Natural killer cell (primary cell): ENCODE results near the gene GRAMD4. TPM values are rescaled to one million over a fixed set of nuclear protein-coding genes. Genes with fewer than 3 reads are reported as not detected.
A peak's percentile ranks its signal among the peaks of the same experiment; 100 is the strongest.

Source experiments
- ATAC-seq, 3 donors: fragments of 150-1000 bp in 2 of 3; fragments of 200-7000 bp in 1 of 3; cut with Tn5 transposase; 1 replicate in 1 of 3; 2 replicates in 2 of 3; pipeline ENCODE4 v1.10.0; 2021; ENCODE audit warnings: mild to moderate bottlenecking in 2 of 3, moderate library complexity in 2 of 3
- DNase-seq, 2 donors: peaks; one replicate each; pipeline versions ENCODE4 v3.0.0 to v3.0.0-alpha.2; 2013 to 2021; ENCODE audit warnings: mixed read lengths in 1 of 2
- H3K27ac ChIP-seq: one replicate; pipeline ENCODE4 v1.5.1; 2013; ENCODE audit warnings: mild to moderate bottlenecking, low read length
- H3K27me3 ChIP-seq: one replicate; pipeline ENCODE4 v1.6.1; 2013; ENCODE audit warnings: low read length; ENCODE audit not compliant: control insufficient read depth, insufficient read depth
- H3K36me3 ChIP-seq: one replicate; pipeline ENCODE4 v1.6.1; 2013; ENCODE audit warnings: low read length; ENCODE audit not compliant: control insufficient read depth, insufficient read depth
- H3K4me1 ChIP-seq: one replicate; pipeline ENCODE4 v1.6.1; 2013; ENCODE audit warnings: low read length; ENCODE audit not compliant: control insufficient read depth, insufficient read depth
- H3K4me3 ChIP-seq: one replicate; pipeline ENCODE4 v1.5.1; 2013; ENCODE audit warnings: low read length
- H3K9me3 ChIP-seq: one replicate; pipeline ENCODE4 v1.6.1; 2013; ENCODE audit warnings: low read length; ENCODE audit not compliant: control insufficient read depth, insufficient read depth
- H3K27ac Mint-ChIP-seq, 2 donors: one replicate each; pipeline ENCODE4 v1.8.0; 2022; ENCODE audit warnings: mild to moderate bottlenecking in 2 of 2, mixed read lengths in 2 of 2, moderate library complexity in 1 of 2
- H3K27me3 Mint-ChIP-seq, 2 donors: one replicate each; pipeline ENCODE4 v1.8.0; 2022; ENCODE audit warnings: low read depth in 2 of 2, mixed read lengths in 2 of 2
- H3K36me3 Mint-ChIP-seq: one replicate; pipeline ENCODE4 v1.8.0; 2022; ENCODE audit warnings: mixed read lengths
- H3K4me1 Mint-ChIP-seq, 2 donors: one replicate each; pipeline ENCODE4 v1.8.0; 2022; ENCODE audit warnings: mixed read lengths in 2 of 2
- H3K4me3 Mint-ChIP-seq: one replicate; pipeline ENCODE4 v1.8.0; 2022; ENCODE audit warnings: mild to moderate bottlenecking, moderate library complexity, mixed read lengths
- H3K9me3 Mint-ChIP-seq, 2 donors: one replicate each; pipeline ENCODE4 v1.8.0; 2022; ENCODE audit warnings: mixed read lengths in 2 of 2
- CTCF ChIP-seq: fragments of 200-600 bp; IDR thresholded peaks from one replicate; pipeline ENCODE4 v1.8.0; 2022; ENCODE audit warnings: antibody characterized with exemption
- WGBS: methylation state at CpG from one replicate; pipeline ENCODE4 v1.1.7; 2013; ENCODE audit warnings: missing lambda C conversion rate; ENCODE audit not compliant: insufficient coverage; 5-methylcytosine and 5-hydroxymethylcytosine counted together
- intact Hi-C: fragments of 100-400 bp; cut with micrococcal nuclease; formaldehyde crosslinking; loops from one replicate; pipeline ENCODE4 v1.14.2; 2022
- total RNA-seq, 4 donors: library from RNA; stranded (reverse); fragments of 120-200 nt in 1 of 4; gene quantifications; one replicate each; pipeline versions ENCODE4 v1.2.3 to v1.2.4, GENCODE V29; 2013 to 2022

GRAMD4 gene
- total RNA-seq, 3 donors from 2014 or later (not counting 1 experiment from before 2014, with no cell fraction given), result 30.0 to 78.5 (median 41.6) TPM

DNA sequence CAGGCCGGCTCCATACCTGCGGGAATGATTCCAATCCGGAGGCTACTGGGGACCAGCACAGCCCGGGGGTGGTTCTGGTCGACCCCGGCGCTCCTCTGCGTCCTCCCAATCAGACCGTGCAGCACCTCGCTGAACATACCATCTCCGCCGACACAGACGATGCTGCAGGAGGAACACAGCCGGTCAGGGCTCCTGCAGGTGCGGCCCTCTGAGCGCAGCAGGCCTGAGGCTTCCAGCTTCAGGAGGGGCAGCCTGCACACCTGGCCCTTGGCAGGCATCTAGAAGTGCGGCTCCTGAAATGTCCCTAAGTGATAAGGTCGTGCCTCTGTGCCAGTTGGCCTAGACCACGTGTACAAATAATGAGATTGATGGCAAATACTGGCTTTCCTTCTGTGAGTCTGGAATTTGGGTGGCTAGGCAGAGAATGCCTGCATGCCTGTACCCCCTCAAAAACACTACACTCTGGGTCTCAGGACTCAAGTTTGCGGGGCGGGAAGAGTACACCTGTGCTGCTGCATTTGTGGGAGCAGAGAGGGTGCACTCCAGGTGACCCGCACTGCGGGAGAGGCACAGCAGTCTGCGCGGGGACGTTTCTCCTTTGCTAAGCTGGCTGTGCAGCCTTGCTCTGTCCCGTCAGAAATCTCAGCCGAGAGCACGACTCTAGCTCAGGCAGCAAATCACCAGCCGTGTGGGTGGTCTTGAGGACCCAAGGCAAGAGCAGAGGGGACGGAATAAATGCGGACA is 87.8 kb downstream of the GRAMD4 start:
- DNase-seq (no peak), ATAC-seq (no peak)
- TF ChIP-seq CTCF, result no peak
- peak overlapping the region in 1 of 2 donors; percentile 27 for H3K27ac Mint-ChIP-seq
- H3K9me3 Mint-ChIP-seq, result no peaks in the 10 kb centered on the region
- no peaks in the 10 kb centered on the region for H3K4me1 Mint-ChIP-seq
- intact Hi-C loops, result no loop called here
- Histone ChIP-seq H3K4me1 (no peaks in the 10 kb centered on the region), H3K9me3 (no peaks in the 10 kb centered on the region), H3K27ac (no peak overlapping the region), H3K4me3 (no peak overlapping the region), H3K36me3 (peaks cover 71% of the 10 kb centered on the region), H3K27me3 (no peaks in the 10 kb centered on the region)
- no peaks in the 10 kb centered on the region for H3K27me3 Mint-ChIP-seq
- no peak overlapping the region for H3K4me3 Mint-ChIP-seq
- 96% methylated on average over 32 of the region's 32 CpGs for WGBS
- peaks cover 8% of the 10 kb centered on the region for H3K36me3 Mint-ChIP-seq

GRCh38 chr22:46708766-46709330 is 88.7 kb downstream of the GRAMD4 start:
- peak overlapping the region in 1 of 2 donors; percentile 27 for H3K27ac Mint-ChIP-seq
- intact Hi-C loops, result no loop called here
- WGBS, result 91% methylated on average over 17 of the region's 17 CpGs

GRCh38 chr22:46710806-46711205 is 90.6 kb downstream of the GRAMD4 start:
- 98% methylated on average over 11 of the region's 11 CpGs for WGBS
- Mint-ChIP-seq H3K27ac (no peak overlapping the region), H3K36me3 (peaks cover 8% of the 10 kb centered on the region), H3K4me1 (no peaks in the 10 kb centered on the region), H3K4me3 (no peak overlapping the region), H3K27me3 (no peaks in the 10 kb centered on the region), H3K9me3 (no peaks in the 10 kb centered on the region)
- no peak for TF ChIP-seq CTCF
- Histone ChIP-seq H3K4me3 (no peak overlapping the region), H3K9me3 (no peaks in the 10 kb centered on the region), H3K4me1 (no peaks in the 10 kb centered on the region), H3K27me3 (no peaks in the 10 kb centered on the region), H3K27ac (no peak overlapping the region), H3K36me3 (peaks cover 78% of the 10 kb centered on the region)
- DNase-seq, result no peak
- ATAC-seq, result no peak
- intact Hi-C loops, result no loop called here

More at GRCh38 chr22:46708766-46709330, 88.7 kb downstream of the GRAMD4 start:
- H3K27me3 ChIP-seq, result no peaks in the 10 kb centered on the region
- ATAC-seq, result no peak
- no peaks in the 10 kb centered on the region for H3K4me1 ChIP-seq
- H3K36me3 ChIP-seq, result peaks cover 70% of the 10 kb centered on the region
- no peaks in the 10 kb centered on the region for H3K9me3 ChIP-seq
- no peak for TF ChIP-seq CTCF
- H3K4me1 Mint-ChIP-seq, result no peaks in the 10 kb centered on the region
- no peak overlapping the region for H3K27ac ChIP-seq
- no peaks in the 10 kb centered on the region for H3K27me3 Mint-ChIP-seq
- no peak overlapping the region for H3K4me3 Mint-ChIP-seq
- no peaks in the 10 kb centered on the region for H3K9me3 Mint-ChIP-seq
- no peak overlapping the region for H3K4me3 ChIP-seq
- DNase-seq, result no peak
- H3K36me3 Mint-ChIP-seq, result peaks cover 8% of the 10 kb centered on the region
